Endometrial microvascular endothelial cells (primary cell): ENCODE results near the gene HACE1. TPM values are rescaled to one million over a fixed set of nuclear protein-coding genes. Genes with fewer than 3 reads are reported as not detected.
"Not testable (repeated sequence)": the region's sequence is repeated elsewhere in the genome, so short reads cannot be mapped to it uniquely, and the experiment has no call there.

ENCODE experiments used
- in situ Hi-C: cut with HindIII; loops from 2 replicates; pipeline ENCODE4 v1.10.0; 2017; ENCODE audit warnings: low sequenced_read_pairs, low pct_unique_long_range_greater_than_20kb; ENCODE audit errors: inconsistent ontology term
- total RNA-seq: library from RNA; depleted of rRNA; stranded (reverse); fragments of >200 nt; gene quantifications from one replicate; pipeline ENCODE4 v1.2.3, GENCODE V29; 2015; ENCODE audit errors: inconsistent ontology term

The HACE1 gene, protein sequence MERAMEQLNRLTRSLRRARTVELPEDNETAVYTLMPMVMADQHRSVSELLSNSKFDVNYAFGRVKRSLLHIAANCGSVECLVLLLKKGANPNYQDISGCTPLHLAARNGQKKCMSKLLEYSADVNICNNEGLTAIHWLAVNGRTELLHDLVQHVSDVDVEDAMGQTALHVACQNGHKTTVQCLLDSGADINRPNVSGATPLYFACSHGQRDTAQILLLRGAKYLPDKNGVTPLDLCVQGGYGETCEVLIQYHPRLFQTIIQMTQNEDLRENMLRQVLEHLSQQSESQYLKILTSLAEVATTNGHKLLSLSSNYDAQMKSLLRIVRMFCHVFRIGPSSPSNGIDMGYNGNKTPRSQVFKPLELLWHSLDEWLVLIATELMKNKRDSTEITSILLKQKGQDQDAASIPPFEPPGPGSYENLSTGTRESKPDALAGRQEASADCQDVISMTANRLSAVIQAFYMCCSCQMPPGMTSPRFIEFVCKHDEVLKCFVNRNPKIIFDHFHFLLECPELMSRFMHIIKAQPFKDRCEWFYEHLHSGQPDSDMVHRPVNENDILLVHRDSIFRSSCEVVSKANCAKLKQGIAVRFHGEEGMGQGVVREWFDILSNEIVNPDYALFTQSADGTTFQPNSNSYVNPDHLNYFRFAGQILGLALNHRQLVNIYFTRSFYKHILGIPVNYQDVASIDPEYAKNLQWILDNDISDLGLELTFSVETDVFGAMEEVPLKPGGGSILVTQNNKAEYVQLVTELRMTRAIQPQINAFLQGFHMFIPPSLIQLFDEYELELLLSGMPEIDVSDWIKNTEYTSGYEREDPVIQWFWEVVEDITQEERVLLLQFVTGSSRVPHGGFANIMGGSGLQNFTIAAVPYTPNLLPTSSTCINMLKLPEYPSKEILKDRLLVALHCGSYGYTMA
- 9.7 TPM for total RNA-seq

DNA sequence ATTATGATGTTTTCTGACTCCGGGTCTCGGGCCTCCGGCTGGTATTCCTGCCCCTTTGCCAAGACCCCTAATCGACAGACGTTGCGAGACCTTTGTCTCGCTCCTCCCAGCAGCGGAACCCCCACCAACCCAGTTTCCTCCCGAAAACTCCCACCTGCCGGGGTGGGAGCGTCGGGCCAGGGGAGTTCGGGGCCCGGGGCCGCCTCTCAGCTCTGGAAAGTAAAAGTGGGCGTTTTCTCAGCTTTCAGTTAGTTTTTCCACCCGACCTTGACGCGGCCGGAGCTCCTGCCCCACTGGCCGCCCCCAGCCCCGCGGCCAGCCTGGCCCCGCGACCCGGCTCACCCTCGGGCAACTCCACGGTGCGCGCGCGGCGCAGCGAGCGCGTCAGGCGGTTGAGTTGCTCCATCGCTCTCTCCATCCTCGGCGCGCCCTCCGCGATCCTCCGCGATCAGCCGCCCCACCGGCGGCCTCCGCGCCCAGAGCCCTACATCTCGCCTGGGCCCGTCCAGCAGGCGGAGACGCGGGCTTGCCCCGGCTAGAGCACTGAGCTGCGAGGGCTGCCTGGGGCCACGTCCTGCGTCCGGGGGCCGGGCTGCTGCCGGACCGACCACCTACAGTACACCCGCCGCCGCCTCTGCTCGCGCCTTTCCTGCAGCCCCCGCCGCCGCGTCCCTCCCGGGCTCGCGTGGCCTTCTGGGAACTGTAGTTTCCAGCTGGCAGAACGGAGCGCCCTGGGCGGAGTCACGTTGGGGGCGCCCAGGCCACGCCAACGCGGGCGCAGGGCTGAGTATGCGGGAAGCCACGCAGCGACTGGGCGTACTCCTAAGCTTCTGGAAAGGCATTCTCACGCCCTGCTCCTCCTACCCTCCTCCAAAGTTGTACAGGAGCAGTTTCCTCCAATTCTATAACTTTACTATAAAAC lies at the start of gene HACE1:
Gene HACE1 (minus strand): TSS at position 695 of the 922 bp plus-strand sequence. CDS start 277 bp downstream, at position 418.
- in situ Hi-C loops: no loop called here

DNA sequence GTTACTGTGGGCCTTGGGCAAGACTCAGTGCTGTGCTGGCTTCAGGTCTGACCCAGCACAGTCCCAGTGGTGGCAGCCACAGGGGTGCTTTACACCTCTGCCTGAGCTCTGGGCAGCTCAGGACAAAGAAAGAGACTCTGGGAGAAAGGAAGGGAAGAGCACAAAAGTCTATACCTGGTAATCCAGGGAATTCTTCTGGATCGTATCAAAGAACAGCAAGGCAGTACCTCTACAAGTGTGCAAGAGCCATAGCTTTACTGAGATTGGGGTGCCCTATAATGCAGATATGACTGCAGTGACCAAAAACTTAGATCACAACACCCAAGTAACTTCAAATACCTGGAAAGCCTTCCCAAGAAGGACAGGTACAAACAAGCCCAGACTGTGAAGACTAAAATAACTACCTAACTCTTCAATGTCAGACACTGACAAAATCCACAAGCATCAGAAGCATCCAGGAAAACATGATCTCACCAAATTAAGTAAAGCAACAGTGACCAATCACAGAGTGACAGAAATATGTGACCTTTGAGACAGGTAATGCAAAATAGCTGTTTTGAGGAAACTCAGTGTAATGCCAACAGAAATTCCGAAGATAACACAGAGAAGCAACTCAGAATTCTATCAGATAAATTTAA lies 49.3 kb upstream of the HACE1 start:
- in situ Hi-C loops: no loop called here

DNA sequence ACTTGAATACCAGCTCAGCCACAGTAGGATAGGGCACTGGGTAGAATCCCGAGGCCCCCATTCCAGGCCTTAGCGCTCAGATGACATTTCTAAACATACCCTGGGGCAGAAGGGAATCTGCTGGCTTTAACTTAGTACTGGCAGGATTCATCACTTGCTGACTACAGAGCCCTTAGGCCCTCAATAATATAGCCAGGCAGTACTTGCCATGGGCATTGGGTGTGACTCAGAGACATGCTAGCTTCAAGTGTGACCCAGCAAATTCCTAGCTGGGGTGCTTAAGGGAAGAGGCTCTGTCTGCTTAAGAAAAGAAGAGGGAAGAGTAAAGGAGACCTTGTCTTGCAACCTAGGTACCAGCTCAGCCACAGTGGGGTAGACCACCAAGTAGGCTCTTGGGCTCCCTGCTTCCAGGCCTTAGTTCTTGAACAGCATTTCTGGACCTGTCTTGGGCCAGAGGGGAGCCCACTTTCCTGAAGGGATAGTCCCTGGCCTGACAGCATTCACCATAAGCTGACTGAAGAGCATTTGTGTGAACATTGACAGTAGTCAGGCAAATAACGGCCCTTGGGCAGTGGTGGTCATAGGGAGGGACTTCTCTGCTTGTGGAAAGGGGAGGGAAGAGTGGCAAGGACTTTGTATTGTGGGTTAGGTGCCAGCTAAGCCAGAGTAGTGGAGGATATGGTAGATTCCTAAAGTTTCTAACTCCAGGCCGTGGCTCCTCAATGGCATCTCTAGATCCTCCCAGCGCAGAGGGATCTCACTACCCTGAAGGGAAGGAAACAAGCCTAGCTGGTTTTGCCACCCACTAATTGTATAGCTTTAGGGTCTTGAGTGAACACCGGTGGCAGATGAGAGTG lies 48.5 kb upstream of the HACE1 start:
- in situ Hi-C loops: no loop called here

DNA sequence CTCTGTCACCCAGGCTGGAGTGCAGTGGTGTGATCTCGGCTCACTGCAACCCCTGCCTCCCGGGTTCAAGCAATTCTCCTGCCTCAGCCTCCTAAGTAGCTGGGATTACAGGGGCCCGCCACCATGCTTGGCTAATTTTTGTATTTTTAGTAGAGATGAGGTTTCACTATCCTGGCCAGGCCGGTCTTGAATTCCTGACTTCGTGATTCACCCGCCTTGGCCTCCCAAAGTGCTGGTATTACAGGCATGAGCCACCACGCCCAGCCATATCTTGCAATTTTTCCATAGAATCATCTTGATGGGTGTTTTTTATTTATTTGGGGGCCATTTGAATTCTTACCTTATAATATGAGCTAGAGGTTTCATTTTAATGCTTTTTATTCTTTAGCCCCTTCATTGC lies 39.2 kb upstream of the HACE1 start:
- in situ Hi-C loops: not testable (repeated sequence)

DNA sequence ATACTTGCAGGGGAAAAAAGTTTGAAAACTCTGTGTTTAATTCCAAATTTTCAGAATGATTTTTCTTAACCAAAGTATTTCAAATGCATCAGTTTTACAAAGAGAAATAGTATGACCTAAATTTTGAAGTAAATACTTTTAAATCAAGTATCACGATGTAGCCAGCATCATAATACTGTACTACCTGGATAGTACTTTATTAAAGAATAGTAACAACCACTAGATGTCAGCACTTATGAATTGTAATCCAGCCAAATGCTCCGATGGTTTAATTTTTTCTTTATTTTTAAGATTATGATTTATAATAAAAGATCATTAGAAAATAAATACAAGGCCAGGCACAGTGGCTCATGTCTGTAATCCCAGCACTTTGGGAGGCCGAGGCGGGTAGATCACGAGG lies 37.2 kb upstream of the HACE1 start:
- in situ Hi-C loops: no loop called here

DNA sequence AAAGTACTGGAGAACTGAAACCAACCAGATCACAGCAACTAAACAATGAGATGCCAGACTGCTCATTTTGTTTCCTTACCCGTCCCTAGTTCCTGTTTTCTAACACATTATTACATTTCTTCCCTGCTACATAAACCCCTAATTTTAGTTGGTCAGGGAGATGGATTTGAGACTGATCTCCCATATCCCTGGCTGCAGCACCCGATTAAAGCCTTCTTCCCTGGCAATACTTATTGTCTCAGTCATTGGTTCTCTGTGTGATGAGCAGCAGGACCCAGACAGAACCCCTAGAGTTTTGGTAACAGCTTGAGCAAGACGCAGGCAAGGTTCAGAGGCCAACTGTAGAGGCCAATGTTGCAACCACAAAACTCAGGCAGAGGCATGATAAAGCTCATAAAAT lies 28.3 kb upstream of the HACE1 start:
- in situ Hi-C loops: no loop called here

DNA sequence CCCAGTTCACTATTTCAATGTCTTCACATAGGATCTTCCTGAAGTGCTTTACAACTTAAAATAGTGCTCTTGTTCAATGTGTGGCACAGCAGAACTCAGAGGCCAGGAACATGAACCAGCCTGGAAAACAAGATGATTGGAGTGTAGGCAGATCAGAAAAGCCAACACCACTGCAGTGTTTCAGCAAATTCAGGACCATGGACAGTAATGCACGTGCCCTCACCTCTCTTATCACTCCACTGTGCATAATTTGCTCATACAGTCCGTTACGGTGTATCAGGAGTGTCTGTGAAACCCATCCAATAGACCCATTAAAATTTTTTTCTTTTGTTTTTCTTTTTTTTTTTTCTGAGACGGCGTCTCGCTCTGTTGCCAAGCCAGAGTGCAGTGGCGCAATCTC lies 27.6 kb upstream of the HACE1 start:
- in situ Hi-C loops: no loop called here

DNA sequence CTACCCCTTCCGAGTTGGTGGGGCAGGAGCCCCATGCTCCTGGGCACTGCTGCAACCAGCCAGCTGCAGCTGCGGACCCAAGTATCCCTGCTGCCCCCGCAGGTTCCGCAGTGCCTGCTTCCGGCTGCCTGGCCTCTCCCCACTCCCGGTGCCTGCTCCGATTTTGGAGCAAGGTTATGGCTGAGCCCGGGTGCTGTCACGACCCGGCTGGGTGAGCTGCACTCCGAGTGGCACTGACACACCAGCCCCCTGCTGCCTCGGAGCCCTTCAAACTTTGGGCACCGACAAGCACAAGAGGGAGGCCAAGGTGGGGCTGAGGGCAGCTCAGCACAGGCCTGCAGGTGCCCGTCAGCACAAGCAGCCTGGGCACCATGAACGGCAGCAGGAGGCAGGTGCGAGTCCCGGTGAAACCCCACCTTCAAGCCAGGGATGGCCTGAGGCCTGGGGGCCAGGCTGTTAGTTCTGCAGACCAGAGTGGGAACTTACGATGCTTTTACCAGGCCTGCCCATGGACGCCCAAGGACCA lies 25.9 kb upstream of the HACE1 start:
- in situ Hi-C loops: no loop called here

DNA sequence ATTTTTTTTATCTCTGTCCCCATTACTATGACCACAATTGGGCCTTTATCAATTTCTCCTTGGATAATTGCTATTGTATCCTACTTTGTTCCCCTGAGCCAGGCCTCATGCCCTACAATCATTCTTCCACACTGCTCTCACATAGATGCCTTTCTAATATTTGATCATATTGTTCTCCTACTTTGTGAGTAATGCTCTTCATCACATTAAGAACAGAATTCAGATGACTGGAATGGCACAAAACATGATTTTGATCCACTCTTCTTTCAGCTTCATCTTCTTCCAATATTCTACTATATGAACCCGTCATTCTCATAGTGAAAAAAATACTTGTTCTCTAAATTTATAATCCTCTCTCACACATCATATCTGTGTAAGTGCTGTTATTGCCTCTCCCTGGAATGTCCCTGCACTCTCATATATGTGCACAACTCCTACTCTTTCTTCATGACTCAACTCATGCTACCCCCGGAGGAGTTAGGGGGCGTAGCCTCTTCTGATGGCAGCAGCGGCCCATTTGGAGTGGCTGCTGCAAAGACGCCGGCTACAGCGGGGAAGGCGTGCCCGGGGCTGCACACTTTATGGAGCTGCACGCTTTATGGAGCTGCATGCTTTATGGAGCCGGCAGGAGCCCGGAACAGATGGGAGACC lies 25.3 kb upstream of the HACE1 start:
- in situ Hi-C loops: no loop called here

DNA sequence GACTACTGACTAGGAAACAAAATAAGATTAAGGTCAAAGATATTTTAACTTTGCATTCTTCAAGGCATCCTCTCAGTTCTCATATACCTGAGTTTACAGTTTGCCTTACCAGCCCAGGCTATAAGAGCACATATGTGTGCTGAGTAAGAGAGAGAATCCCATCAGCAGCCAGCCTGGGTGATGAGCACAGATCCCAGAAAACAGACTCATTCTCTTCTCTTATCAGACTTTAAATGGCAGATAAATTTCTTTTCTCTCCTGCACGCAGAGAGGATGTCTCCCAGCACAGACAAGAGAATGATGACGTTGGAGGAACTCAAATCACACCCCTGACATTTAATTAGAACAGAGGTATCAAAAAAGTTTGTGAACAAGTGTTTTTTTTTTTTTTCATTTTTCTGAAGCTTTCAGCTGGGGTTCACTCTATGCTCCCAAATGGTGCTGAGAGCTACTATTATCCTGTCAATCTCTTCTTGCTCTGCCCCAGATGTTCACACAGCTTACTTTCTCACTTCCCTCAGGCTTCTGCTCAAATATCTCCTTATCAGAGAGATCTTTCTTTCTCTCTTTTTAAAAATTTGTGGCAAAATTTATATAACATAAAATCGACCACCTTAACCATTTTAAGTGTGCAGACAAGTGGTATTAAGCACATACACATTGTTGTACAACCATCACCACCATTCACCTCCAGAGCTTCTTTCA lies 22.4 kb upstream of the HACE1 start:
- in situ Hi-C loops: no loop called here

DNA sequence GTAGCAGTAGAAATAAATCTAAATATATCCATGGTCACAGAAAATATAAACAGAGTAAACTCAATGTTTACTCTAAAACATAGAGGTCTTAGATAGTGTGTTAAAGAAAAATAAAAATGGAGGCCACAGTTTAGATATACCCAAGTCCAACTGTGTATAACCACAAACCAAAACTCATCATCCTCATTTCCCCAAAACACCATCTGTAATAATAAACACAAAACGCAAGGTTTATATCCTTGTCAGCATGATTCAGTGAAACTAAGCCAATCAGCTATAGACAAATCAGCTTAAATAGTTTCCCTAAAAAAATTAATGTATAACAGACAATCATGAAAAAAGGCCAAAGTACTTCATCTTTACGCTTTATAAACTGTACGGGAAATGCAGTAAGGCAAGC lies 2.7 kb upstream of the HACE1 start:
- in situ Hi-C loops: no loop called here

DNA sequence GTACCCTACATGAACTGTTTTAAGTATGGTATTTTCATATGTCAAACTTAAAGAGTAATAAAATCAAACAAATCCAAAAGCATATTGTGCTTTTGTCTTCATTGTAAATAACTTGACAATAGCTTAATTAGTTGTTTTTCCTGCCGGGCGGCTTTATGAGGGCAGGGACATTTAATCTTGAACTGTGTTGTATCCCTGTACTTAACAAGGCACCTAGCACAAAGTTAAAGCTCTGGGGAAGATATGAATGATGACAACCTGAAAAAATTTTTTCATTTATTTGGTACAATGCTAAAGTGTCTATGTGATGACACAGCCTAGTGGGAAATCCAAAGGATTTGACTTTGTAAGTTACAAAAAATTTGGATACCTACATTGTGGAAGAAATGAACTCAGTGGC lies 502 bp upstream of the HACE1 start:
- in situ Hi-C loops: no loop called here

DNA sequence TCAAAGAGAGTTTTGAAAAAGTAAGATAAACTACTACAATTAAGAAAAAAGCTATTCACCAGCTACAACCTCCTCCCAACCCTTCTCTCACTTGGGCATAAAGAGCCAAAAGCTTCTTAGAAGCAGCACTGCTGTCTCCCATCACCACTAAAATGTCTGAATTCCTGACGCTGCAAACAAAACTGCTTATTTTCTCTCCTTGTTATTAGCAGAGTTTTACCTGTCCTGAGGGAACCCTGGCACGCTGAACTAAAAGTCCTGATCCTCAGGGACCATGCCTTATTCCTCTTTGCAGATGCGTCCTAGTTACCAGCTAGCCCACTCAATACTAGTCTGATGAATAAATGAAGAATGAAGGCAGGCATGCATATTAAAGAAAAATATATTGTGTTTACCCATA lies 1.1 kb downstream of the HACE1 start:
- in situ Hi-C loops: no loop called here

DNA sequence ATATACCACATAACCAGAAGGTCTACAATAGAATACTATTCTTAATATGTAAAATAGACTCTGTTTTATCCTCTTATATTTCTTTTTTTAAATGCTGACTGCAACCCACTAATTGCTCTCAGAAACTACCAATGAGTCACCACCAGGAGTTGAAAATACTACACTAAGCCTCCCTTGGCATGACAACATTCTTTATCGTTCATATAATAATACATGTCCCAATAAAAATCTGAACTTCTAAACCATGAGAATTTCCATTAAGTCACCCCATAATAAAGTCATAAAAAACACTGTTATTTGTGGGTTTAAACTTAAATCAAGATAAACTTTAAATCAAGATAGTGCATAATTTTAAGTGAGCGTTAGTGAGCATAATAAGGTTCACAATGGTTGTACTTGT lies 4.2 kb downstream of the HACE1 start:
- in situ Hi-C loops: no loop called here

DNA sequence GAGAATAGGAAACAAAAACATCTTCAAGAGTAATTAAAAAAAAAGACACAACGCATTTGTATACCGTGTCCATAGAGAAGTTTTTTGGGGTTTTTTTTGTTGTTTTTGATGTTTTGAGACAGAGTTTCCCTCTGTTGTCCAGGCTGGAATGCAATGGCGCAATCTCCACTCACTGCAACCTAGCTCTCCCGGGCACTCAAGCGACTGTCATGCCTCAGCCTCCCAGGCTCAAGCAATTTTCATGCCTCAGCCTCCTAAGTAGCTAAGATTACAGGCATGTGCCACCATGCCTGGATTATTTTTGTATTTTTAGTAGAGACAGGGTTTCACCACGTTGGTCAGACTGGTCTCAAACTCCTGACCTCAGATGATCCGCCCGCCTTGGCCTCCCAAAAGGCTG lies 12.0 kb downstream of the HACE1 start:
- in situ Hi-C loops: not testable (repeated sequence)

DNA sequence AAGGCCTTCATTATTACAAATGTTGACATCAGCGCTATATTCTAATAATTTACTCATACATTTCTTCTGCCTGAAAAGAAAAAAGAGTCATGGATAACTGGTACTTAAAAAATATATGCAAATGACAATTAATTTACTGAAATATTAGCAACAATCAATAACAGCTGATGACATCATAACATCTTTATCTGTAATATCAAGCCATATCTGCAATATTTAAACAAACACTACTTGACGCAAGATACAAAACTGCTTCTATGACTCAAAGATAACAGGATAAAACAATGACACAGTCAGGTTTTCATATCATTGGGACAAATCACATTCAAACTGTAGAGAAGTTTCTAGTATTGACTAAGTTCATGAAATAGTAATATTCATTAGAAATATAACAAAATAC lies 16.5 kb downstream of the HACE1 start:
- in situ Hi-C loops: no loop called here
